Stimulated activated CD4-positive, alpha-beta T cell treated with anti-CD3 and anti-CD28 coated beads, Interleukin-4, amount 100 ng/mL, for 1 hour (primary cell): ENCODE data around the gene PXT1.
"Not testable (repeated sequence)": the region's sequence is repeated elsewhere in the genome, so short reads cannot be mapped to it uniquely, and the experiment has no call there.

Source experiments
- DNase-seq: peaks from one replicate; pipeline ENCODE4 v3.0.0-alpha.2; 2020

PXT1 gene

DNA sequence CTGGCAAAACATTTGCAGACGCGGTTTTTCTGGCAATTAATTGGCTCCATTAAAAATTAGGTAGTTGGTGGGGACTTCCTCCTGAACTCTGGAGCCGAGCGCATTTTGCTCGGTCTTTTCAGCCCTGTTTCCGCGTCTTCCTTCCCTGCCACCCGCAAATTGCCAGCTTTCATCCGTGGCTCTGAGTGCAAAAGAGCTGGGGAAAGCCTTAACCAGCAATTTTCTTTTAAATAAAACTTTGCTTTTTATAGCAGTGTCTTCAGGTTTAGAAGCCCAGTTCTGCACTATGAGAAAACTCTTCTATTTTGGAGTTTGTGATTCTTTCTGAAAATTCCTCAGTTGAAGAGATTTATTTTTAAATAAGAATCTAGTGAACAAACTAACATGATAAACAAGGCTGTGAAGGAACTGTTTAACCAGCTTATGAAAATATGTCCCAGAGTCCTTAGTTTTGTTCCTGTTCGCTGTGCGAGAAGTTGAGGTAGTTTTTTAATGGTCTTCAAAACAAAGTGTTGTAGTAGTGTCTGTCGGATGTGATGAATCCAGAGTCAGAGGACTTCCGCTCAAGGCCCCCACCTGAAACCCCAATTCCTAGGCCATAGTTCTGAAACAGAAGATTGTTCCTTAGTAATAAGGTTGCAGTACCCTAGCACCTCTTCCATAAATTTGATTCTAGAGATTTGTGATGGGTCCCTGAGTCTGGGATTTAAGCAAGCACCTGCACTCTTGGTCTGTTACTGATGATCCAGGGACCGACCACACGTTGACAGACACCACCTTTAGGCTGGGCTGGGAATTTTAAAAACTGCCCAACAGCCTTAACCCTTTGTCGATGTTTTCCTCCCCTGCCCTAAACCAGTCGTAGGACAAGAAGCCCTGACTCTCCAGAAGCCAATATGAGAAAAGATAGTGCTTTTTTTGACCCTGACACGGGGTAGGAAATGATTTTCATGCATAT is 1.1 kb upstream of the PXT1 start:
- no peak for DNase-seq

DNA sequence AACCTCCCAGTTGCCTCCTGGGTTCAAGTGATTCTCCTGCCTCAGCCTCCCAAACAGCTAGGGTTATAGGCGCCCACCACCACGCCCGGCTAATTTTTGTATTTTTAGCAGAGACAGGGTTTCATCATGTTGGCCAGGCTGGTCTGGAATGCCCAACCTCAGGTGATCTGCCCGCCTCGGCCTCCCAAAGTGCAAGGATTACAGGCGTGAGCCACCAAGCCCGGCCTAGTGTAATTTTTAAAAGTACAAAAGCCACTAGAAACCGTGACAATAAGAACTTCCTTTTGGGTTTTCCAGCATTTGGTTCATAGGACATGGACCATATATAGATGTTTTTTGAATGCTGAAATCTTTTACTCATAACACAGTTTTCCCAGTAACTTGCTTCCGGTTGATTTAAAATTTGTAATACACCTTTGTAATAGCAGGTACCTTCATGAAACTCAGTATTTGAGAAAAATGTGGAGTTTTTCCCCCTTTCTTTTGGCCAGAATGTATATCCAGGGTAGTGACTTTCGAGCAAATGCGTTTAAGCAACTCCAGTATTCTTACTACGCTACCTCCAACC is 467 bp downstream of the PXT1 start:
- DNase-seq: no peak

- peak; percentile 80 for DNase-seq
Observed at GRCh38 chr6:36441307-36441894, 1.3 kb downstream of the PXT1 start.

GRCh38 chr6:36436466-36436865 is 6.2 kb downstream of the PXT1 start:
- DNase-seq: no peak

GRCh38 chr6:36432151-36432671 is 10.4 kb downstream of the PXT1 start:
- no peak for DNase-seq

GRCh38 chr6:36431197-36431596 is 11.5 kb downstream of the PXT1 start:
- DNase-seq: no peak

DNA sequence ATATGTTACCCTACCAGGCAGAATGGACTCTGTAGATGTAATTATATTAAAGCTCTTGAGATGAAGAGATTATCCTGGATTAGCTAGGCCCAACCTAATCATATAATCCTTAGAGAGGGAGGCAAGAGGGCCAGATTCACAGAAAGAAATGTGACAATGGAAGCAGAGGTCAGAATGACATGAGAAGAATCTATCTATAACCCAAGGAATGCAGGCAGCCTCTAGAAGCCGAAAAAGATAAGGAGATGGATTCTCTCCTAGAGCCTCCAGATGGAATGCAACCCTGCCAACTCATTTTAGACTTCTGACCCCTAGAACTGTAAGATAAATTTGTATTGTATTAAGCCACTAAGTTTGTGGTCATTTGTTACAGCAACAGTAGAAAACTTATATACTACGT is 12.3 kb downstream of the PXT1 start:
- no peak for DNase-seq

GRCh38 chr6:36428911-36429310 is 13.7 kb downstream of the PXT1 start:
- DNase-seq: no peak

GRCh38 chr6:36426622-36427021 is 16.0 kb downstream of the PXT1 start:
- no peak for DNase-seq

- peak; percentile 98 for DNase-seq
Observed at GRCh38 chr6:36423101-36423824, 19.4 kb downstream of the PXT1 start.

DNA sequence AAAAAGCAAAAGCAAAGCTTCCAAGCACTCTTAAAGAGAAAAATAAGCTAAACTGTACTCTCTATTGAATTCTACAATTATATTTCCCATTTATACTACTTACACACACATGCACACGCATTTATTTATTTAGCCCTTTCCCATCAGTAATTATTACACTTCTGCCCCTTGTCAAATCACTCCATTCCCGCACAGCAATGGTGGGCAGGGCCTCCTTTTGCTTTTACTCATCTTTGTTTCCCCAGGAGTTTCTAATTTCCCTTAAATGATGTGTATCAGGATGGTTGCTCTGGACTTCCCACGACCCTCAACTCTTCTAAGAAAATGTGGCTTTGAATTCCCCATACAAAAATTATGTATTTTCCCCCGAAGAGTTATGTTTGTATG is 19.9 kb downstream of the PXT1 start:
- DNase-seq: no peak

GRCh38 chr6:36419310-36419709 is 23.3 kb downstream of the PXT1 start:
- DNase-seq: no peak

DNA sequence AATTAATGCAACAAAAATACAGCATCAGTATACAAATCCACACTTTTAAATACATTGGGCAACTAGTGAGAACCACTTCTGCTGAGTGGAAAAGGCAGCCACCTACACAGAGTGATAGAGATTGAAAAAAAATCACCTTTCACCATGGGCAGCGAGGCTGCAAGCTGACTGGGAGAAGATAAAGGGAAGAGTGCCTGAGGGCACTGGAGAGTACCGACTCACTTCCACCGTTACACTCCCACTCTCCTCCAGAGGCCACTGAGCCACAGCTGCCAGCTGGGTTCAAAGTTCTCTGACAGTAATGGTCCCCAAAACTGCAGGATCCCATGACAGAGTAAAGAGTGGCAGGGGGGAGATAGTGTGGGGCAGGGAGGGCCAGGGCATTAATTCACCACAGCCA is 24.1 kb downstream of the PXT1 start:
- DNase-seq: no peak

DNA sequence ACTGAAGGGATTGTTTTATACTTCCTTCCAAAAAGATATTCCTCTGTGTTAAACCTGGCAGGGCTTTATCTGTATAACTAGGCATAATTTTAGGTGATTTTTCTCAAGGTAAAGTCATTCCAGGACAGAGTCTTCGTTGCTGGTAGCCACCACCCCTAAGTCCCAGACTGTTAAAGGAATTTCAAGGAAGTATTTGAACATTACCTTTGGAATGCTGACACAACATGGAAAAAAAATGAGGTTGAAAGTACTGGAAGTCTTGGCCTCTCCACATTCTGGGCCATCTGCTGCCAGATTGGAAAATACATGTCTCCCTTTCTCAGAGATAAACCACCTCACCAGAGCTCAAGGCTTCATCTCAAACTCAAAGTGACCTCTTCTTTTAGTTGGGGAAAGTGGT is 28.2 kb downstream of the PXT1 start:
- DNase-seq: no peak

DNA sequence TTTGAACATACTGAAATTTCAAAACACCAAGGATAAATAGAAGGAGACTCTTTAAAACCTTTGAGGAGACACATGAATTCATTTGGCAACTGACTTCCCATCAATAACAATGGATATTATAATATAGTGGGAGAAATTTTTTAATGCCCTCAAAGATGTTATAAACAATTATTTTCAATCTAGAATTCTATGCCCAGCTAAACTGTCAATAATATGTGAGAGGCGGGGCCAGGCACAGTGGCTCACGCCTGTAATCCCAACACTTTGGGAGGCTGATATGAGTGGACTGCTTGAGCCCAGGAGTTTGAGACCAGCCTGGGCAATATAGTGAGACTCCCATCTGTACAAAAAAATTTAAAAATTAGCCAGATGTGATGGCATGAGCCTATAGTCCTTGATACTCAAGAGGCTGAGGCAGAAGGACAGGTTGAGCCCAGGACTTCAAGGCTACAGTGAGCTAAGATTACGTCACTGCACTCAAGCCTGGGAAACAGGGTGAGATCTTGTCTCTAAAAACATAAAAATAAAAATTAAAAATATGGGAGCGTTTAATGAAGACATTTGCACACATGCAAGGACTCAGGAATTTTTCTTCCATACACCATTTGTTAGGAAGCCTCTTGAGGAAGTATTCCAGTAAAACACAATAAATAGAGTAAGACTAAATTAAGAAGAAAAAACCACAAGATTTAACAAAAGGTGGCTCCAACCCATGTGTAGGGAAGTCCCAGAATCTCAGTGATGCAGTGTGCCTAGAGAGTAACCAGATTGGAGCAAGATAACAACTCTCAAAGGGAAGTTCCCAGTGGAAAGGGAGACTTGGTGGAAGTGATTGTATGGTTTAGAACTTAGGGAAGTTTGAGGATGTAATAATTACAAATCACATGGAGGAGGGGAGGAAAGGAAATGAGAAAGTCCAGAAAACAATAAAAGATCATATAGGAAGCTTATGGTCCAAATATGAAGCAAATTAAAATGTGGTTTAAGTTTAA is 28.9 kb downstream of the PXT1 start:
- no peak for DNase-seq

DNA sequence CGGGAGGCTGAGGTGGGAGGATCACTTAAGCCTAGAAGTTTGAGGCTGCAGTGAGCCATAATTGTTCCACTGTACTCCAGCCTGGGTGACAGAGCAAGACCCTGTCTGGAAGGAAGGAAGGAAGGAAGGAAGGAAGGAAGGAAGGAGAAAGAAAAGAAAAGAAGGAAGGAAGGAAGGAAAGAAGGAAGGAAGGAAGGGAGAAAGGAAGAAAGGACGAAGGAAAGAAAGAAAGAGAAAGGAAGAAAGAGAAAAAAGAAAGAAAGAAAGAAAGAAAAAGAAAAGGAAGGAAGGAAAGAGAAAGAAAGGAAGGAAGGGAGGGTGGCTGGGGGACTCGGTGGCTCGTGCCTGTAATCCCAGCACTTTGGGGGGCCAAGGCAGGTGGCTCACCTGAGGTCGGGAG is 32.9 kb downstream of the PXT1 start:
- not testable (repeated sequence) for DNase-seq

- no peak for DNase-seq
Observed at GRCh38 chr6:36404164-36404563, 38.5 kb downstream of the PXT1 start.

DNA sequence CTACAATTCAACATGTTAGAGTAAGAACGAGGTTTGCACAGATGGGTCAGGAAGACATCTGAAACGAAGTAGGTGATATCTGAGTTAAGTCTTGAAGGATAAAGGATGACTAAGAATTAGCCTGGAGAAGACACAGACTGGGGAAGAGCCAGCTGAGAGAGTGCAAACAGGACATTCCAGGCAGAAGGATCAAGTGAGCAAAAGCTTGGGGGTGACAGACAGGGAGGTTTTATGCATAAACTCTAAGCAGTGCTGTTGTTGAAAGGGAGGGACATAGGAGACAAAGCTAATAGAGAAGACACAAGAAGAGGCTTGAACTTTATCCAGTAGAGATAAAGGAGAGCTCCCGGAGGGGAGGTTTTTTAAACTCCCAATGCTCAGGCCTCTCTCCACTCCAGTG is 40.2 kb downstream of the PXT1 start:
- DNase-seq: no peak

DNA sequence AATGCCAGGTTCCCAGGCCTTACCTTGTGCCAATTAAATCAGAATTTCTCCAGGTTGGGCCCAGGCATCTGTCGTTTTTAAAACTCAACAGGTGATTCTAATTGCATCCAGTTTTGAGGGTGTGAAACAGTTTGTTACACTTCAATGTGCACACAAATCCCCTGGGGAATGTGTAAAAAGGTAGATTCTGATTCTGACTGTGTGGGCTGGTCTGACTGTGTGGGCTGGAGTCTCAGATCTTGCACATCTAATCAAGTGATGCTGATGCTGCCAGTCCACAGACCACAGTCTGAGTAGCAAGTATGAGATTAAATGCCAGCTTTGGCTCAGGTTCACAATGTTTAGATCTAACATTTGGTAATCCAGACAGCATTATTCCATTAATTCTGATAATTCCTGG is 42.7 kb downstream of the PXT1 start:
- no peak for DNase-seq

DNA sequence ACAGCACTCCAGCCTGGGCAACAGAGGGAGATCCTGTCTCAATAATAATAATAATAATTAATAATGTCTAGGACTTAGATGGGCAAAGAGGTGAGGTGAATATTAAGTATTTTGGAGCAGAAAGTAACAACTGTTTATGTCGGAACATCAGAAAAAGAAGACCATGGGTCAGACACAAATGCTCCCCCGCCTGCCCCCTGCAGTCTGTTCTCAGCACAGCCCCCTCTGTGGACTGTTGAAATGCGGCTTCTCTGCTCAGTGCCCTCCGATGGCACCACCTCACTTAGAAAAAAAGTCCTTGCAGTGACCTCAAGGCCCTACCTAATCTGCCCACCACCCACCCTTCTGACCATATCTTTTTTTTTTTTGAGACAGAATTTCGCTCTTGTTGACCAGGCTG is 50.0 kb downstream of the PXT1 start:
- no peak for DNase-seq

GRCh38 chr6:36389353-36389752 is 53.3 kb downstream of the PXT1 start:
- no peak for DNase-seq
